ENCODE results near the gene MDGA2.
A peak's percentile ranks its signal among the peaks of the same experiment; 100 is the strongest.

The MDGA2 gene

DNA sequence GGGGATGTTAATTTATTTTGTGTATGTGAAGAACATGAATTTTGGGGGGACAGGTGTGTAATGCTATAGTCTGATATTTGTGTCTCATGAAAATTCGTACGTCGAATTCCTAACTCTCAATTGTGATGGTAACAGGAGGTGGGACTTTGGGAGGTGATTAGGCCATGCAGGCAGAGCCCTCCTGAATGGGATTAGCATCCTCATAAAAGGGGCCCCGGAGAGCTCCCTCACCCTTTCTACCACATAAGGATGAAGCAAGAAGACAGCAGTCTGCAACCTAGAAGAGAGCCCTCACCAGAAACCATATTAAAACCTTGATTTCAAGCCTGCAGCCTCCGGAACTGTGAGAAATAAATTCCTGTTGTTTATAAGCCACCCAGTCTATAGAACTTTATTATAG is 165.4 kb downstream of the MDGA2 start:
- FAIRE-seq (no peak), DNase-seq (ENCODE audit: insufficient read length, low spot score) (no peak)

DNA sequence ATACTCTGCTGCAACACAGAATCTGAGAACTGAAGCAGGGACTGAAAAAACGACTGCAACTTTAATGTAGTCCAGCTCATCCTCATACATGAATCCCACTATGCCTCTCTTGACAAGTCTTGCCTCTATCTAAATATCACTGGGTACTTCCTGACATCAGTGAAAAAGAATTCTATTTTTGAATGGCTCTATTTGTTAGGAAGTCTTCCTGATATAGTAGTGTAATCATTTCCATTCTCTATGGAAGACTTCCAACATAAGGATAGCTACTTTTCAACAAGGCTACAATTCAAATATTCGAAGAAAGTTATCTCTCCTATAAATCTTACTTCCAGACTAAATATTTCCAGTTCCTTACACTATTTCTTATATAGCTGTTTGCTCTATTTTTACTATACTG is 167.5 kb downstream of the MDGA2 start:
- FAIRE-seq (no peak), DNase-seq (ENCODE audit: insufficient read length, low spot score) (no peak)

DNA sequence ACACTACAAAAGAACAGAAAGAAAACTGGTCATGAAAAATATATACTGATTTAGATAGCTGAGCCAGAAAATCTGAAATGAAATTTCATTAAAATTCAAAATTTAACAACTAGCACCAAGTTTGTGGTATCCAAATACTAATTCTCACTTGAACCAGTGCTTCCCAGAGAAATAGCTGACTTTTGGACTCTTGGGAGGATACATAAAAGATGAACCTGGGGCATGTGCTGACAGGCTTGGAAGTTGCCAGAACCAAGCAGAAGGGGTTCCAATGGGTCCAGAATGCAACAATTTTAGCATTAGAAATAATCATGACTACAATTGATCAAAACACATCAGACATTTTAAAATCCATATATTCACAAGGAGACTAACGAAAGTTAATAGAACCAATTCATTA is 175.0 kb downstream of the MDGA2 start:
- FAIRE-seq (no peak), DNase-seq (ENCODE audit: insufficient read length, low spot score) (no peak)

DNA sequence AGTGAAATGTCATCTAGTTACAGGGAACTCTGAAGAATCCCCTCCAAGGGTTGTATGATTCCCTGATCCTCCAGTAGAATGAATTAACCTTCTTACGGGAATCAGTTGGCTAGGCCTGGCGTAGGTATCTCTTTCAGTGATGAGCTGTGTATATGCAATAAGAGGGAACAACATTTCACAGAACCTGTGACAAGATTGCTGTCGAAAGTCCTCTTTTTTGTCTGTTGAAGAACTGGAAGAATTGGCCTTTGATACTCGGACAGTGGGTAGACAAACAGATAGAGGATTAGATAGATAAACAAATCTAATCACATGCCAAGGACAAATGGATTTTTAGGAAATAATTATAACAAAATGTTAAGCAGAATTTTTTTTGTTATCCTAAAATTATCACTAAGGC is 184.6 kb downstream of the MDGA2 start:
- DNase-seq (ENCODE audit: insufficient read length, low spot score) (no peak), FAIRE-seq (no peak)

DNA sequence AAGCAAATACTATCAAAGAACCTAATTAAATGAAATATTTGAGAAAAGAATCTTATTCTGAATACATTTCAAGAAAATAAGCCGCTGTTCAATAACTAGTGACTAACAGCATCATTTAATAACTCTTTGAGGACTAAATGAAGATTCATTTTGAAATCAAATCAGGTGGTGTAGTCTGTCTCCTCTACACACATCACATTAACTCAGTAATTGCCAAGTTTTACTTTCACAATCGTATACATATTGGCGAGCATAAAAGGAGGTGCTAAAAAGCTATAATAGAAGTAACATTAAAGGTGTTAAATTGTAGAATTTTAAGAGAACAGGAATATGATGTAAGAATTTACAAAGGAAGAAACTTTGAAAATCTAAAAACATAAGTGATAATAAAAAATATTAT is 185.1 kb downstream of the MDGA2 start:
- FAIRE-seq (no peak), DNase-seq (ENCODE audit: insufficient read length, low spot score) (no peak)

DNA sequence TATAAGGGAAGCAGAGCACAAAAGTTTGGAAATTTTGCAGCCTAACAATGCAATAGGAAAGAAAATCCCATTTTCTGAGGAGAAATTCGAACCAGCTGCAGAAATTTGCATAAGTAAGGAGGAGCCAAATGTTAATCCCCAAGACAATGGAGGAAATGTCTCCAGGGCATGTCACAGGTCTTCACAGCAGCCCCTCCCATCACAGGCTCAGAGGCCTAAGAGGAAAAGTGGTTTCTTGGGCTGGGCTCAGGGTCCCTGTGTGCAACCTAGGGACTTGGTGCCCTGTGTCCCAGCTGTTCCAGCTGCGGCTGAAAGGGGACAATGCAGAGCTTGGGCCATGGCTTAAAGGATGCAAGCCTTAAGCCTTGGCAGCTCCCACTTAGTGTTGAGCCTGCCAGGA is 190.0 kb downstream of the MDGA2 start:
- no peak for DNase-seq (ENCODE audit: insufficient read length, low spot score)
- no peak for FAIRE-seq

DNA sequence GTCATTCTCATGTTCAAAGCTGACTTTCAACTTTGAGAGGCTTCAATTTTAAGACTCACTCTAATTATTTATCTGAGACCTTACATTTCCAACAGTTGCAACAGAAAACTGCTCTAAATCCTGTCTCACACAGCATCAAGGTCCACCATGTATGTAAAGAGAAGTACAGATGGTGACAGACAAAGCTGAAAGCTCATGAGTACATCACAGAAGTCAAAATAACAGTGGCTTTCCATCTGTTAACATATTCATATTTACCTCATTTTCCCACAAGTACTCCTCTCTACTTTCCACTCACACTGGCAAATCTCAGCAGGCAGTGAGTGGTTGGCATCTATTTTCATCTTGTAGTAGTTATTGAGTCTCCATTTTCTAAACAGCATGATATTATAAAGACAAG is 192.0 kb downstream of the MDGA2 start:
- DNase-seq (ENCODE audit: insufficient read length, low spot score) (no peak), FAIRE-seq (no peak)

DNA sequence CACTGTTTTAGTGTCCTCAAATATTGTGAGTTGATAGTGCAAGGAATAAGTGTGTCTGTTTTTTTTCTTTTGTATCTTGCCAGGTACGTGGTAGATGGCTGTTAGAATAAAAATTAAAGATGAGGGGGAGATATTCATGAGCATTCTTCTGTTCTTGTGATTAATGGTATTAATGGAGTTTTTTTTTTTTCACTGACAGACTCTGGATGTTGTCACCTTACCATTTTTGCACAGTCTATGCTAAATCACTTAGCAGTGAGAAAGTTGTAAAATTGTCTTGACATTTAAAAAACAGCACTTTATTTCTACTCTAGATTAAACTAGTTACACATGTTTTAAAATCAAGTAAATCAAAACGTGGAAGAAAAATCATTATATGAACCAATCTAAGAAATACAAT is 204.3 kb downstream of the MDGA2 start:
- FAIRE-seq: no peak
- no peak for DNase-seq (ENCODE audit: insufficient read length, low spot score)

DNA sequence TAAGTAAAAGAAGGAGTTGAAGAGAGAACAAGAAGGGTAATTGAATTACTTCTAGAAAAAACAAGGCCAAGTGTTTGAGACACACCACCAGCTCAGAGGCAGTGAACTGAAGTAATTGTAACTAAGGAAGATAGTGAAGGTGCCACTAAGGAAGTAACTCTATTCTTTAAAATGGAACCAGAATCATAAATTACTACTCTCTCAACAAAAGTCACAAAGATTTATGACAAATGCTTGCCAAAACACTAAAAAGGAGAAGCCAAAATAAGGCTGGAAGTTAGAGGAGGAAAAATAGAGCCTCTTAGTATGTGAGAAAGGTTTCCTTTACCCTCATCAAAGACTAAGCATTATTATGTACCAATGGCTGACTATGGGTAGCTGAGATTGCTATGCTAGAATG is 208.5 kb downstream of the MDGA2 start:
- no peak for DNase-seq (ENCODE audit: insufficient read length, low spot score)
- no peak for FAIRE-seq

DNA sequence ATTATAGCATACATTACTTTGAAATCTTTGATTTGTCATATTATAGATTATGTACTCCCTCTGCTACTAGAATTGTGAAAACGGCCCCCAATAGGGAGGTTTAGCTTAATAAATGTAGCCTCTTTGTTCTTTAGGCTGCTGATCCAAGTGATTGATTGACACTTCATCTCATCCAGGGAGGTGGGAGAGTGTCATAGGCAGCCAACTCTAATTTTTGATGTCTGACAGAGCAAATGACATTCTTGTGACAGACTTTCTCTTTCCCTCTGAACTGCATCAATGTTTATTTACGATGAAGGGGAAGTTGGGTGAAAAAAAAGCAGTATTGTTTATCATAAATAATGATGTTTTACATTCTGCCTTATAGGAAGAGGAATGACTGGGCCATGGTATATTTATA is 221.4 kb downstream of the MDGA2 start:
- no peak for DNase-seq (ENCODE audit: insufficient read length, low spot score)
- no peak for FAIRE-seq

DNA sequence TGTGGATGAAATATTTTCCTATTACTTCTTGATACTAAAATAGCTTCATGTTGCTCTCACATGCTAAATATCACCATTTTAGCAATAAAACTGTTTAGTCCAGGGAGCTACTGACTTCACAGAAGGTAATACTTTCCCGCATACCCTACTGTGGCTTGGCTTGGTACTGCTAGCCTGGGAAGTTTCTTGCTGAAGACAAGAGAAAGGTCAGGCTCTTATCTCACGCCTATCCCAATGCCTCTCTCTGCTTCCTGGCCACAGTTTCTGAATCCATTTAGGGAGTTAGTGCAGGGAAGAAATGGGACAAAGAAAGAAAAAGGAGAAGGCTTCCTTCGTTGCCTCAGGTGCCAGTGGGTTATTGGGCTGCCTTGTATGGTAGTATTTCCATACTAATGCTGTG is 228.3 kb downstream of the MDGA2 start:
- FAIRE-seq: no peak
- DNase-seq (ENCODE audit: insufficient read length, low spot score): no peak

DNA sequence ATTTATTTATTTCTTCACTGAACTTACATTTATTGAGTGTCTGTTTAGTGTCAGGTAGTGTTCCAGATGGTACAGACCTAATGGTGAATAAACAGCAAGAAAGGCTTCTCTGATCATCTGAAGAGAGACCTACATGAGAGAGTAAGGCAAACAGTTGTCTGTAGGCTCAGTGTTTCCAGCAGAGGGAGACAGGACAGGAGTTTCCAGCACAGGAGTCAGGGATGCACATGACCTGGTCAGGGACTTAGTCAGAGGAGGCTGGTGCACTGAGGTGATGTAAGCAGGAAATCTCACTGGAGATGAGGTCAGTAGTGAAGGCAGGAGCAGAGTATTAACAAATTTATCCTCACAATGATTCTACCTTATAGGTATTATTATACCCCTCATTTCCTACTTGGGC is 233.2 kb downstream of the MDGA2 start:
- DNase-seq (ENCODE audit: insufficient read length, low spot score) (peak; percentile 18), FAIRE-seq (no peak)

DNA sequence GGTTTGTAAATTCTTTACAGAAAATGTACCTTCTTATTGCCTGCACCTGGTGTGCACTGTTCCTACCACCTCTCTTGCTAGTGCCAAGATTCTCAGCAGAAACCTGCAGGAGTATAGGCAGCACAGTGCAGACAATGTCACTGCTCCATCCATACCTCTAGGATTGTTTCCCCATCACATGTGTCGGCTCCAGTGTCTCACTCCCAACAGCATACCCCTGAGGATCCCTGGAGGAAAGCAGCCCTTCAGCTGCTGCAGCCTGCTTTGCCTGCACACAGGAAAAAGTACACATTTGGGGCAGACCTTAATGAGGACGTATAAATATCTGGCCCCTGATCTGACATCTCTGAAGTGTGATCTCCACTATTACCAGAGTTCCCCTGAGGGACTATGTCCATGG is 235.5 kb downstream of the MDGA2 start:
- no peak for FAIRE-seq
- no peak for DNase-seq (ENCODE audit: insufficient read length, low spot score)

DNA sequence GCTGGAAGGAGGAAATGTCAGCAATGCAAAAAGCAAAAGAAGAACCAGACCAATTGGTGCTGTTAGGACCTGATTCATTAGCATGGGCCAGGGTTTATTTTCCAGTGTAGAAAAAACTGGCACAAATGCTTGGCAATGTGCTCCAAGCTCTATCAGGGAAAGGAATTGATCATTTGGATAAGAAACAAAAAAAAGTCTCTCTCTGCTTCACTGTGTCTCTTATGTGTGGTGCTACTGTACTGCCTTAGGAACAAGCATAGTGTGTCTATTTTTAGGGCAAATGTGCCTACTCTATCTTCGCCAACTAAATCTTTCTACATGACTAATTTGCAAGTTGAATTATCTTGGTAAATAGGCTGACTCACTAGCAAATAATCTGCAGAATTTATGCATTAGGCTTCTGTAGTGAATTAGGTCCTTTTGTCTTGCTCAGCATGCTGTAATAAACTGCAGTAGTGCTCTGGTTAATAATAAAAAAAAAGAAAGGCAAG is 236.7 kb downstream of the MDGA2 start:
- peak; percentile 1 for DNase-seq (ENCODE audit: insufficient read length, low spot score)
- FAIRE-seq: no peak

DNA sequence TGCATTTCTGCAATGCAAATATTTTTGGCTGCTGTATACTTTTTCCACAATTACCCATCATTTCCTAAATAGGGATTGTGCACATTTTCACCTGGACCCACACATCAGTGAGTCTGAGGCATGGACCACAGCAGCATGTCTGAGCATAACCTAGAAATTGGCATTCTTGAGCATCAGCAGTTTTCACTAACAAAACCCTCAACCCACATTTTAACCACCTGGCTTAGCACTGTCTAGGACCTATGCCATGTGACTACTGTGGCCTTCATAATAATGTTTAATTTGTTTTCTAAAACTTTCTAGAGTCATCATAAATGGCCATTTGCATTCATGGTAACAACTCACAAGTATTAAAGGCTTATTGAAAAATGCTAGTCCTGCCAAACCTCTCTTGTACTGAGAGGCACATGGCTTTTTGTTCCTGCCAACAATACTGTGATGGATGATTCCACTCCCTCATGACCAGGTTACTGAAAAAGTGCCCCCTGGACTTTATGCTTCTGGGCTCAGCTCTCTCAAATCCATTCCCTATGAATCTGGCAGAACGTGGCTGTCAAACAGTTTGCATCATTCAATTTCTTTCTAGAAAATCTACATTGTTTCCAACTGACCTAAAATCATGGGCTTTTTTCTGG is 240.0 kb downstream of the MDGA2 start:
- FAIRE-seq (no peak), DNase-seq (ENCODE audit: insufficient read length, low spot score) (no peak)

DNA sequence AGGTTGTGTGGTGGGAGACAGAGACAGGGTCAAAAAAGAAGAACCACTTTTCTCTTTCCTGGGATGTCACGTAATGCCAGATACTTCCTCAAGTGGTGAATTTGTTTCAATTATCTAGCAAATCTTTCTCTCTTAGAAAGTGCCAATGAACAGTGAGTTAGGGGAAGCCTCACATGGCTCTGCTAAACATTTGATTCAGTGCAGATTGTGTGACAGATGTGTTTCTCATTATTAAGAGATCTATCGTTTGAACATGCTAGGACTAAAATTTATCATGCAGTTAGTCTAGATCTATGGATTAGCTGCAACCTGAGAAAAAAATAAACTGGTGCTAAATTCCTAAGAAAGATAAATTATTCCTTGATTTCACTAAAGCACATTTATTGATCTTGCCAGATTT is 247.8 kb downstream of the MDGA2 start:
- FAIRE-seq (no peak), DNase-seq (ENCODE audit: insufficient read length, low spot score) (no peak)

DNA sequence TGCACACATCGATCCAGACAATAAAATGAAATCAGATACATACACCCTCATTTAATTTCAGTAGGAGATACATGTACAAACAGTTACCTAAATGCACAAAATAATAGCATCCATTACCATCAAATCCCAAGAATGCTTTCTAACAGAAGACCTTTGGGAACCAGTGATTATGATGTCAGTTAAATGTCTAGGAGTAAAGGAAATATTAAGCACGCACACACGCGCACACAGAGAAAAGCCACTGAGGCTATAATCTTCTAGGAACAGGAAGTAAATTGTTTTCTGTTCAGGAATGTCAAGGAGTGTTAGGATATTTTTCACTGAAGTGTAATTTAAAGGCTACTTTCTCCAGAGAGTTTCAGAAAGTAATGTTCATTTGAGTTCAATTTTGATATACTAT is 250.1 kb downstream of the MDGA2 start:
- no peak for DNase-seq (ENCODE audit: insufficient read length, low spot score)
- FAIRE-seq: no peak

DNA sequence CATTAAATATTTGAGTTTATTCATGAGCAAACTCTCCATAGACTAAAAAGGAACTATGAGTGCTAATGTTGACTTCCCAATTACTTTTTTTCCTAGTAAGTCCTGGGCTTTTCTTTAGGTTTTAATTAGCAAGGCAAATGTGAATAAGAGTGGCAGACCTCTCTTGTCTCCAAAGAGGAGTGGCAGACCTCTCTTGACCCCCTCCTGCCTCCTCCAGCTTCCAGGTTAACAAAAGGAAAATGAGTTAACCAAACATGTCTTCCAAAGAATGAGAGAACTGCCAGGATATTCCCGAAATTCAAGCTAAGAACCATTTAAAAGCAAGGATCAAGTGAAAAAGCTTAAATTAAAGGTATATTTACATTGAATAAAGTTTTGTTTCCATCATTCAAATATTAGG is 253.2 kb downstream of the MDGA2 start:
- DNase-seq (ENCODE audit: insufficient read length, low spot score): no peak

DNA sequence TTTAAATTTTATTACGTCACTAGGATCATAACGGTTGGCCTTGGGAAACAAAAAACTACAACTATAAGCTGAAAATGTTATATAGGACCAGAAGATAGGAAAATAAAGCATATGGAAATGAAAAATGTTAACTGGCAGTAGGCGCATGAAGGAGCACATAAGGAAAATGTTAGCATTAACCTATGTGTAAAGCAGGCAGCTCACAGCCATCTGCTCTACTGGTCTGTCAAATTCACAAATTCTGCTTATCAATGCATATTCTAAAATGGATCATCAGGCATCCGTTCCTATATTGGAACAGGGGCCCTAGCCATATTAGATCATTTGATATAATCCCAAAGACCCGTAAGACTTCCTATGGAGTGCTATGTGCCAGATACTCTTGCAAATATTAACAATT is 263.9 kb downstream of the MDGA2 start:
- DNase-seq (ENCODE audit: insufficient read length, low spot score): no peak
- no peak for FAIRE-seq

More for the DNA sequence above, 253.2 kb downstream of the MDGA2 start:
- no peak for FAIRE-seq

DNA sequence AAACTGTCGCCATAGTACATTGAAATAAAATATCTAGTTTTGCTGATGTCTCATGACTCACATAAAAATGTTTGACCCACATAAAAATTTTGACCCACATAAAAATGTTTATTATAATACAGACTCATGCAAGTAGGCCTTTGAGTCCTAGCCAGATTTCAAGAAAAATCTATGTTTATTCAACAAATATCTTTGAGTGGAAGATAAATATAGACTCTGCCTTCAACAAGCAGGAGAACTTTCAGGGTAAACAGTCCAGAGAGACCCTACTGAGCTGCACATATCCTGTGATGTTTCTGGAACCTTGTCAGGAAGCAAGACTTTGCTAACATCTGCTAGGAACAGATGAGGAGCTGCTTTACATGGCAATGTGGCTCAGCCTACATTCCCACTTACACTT is 283.1 kb downstream of the MDGA2 start:
- FAIRE-seq: no peak
- DNase-seq (ENCODE audit: insufficient read length, low spot score): no peak

DNA sequence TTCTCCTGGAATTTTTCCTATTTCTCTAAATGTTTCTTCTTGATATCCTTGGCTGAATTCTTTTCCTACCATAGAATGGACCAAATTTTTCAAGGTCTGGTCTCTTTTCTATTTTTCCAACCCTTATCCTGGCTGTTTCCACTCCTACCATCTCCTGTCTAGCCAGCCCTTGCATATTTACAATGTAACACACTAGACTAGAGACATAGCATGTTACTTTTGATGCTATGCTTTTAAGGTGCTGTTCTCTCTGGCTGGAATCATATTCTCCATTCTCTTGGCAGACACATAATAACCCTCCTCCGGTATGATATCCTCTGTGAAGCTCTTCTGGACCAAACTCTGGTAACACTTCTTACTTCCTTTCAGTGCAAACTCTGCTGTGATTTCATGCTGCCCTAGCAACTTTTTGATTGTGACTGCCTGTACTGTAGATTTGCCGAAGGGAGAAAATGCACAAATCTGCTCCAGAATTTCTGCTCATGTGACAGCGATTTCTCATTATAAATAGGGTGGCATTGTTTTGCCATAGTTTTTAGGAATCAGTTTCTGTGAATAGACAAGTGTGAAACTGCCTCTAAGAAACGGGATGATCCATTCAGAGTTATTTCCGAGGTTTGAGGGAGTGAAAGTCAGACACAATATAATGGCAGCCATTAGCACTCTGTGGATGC is 284.4 kb downstream of the MDGA2 start:
- DNase-seq (ENCODE audit: insufficient read length, low spot score) (no peak), FAIRE-seq (no peak)

DNA sequence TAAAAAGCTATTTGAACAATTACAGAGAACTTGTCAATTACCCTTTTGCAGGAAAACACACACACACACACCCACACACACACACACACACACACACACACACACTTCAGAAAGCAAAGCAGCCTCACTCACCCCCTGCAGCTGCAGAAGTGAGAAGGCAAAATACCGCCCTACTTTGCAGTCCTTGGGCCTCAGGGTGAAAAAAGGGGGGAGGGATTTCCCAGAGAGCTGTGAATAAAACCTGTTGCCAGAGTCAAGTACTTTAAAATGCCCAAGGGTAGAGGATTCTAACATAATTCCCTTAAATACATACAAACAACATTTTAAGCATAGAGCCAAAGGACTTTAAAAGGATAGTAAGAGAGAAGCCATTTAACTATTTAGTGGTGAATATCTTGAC is 285.9 kb downstream of the MDGA2 start:
- FAIRE-seq (no peak), DNase-seq (ENCODE audit: insufficient read length, low spot score) (no peak)

DNA sequence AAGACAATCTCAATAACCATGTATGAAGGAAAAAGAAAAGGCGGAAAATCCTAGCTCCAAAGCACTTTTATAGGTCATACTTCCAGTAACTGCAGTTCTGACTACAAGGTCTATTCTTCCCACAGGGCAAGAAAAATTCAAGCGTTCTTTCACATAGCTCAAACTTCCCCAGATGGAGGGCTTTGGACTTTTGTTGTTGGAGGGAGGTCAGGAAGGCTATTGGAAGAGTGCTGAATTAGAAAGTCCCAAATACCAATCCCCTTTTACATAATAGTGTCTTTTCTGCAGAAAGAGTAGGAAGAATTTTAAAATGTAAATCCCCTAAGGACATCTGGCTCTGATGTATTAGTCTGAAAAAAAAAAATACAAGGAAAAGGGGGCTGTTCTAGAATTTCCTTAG is 309.4 kb downstream of the MDGA2 start:
- FAIRE-seq (no peak), DNase-seq (ENCODE audit: insufficient read length, low spot score) (no peak)
